Measurements from ENCODE around the gene DYNLRB1. TPM values are rescaled to one million over a fixed set of nuclear protein-coding genes. Genes with fewer than 3 reads are reported as not detected.

The DYNLRB1 gene
- total RNA-seq, 2 experiments from 2014 or later = 101 to 108 TPM

DNA sequence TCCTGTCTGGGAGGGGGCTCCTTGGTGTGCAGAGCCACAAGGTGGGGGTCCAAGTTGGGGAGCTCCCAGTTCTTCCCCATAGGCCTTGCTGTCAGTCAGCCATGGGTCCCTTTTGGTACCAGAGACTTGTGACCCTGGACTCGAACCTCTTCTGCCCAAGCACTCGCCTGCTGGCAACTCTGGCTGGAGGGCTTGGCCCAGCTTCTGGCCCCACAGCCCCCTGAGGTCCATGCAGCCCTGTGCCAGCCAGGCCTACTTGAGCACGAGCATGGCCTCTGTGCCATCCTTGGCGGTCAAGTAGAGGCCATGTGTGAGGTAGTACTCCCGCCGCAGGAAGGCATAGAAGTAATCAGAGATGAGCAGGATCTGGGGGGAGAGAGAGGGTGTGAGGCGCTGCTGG lies 44.4 kb downstream of the DYNLRB1 start:
- ChIA-PET CTCF (interaction anchor here (1.7 kb wide), 1 partner anchor 248 kb away, joined by 5 read pairs; no protein-coding TSS in a partner anchor), POLR2A (no interaction called here)
- peaks cover 16% of the 10 kb centered on the region for H3K4me1 Mint-ChIP-seq (ENCODE audit: low read depth)
- H3K27ac Mint-ChIP-seq = no peak overlapping the region
- H3K27me3 Mint-ChIP-seq = no peaks in the 10 kb centered on the region
- H3K4me3 Mint-ChIP-seq = no peak overlapping the region
- H3K9me3 Mint-ChIP-seq = no peaks in the 10 kb centered on the region
- H3K36me3 Mint-ChIP-seq = peaks cover 1% of the 10 kb centered on the region
- intact Hi-C loops (cut with micrococcal nuclease) = no loop called here
- no peak for DNase-seq

GRCh38 chr20:34561661-34562060 lies 45.4 kb downstream of the DYNLRB1 start:
- Mint-ChIP-seq H3K27me3 (no peaks in the 10 kb centered on the region), H3K4me1 (ENCODE audit: low read depth) (peaks cover 16% of the 10 kb centered on the region), H3K27ac (peak overlapping the region; percentile 0), H3K36me3 (peaks cover 1% of the 10 kb centered on the region), H3K4me3 (no peak overlapping the region), H3K9me3 (no peaks in the 10 kb centered on the region)
- intact Hi-C loops (cut with micrococcal nuclease) = no loop called here
- CTCF ChIA-PET = interaction anchor here (1.1 to 2.1 kb wide), 4 partner anchors 25 to 249 kb away, joined by 3 to 7 read pairs (median 3); no protein-coding TSS in a partner anchor
- POLR2A ChIA-PET = interaction anchor here (0.6 kb wide), 1 partner anchor 190 kb away, joined by 4 read pairs; no protein-coding TSS in a partner anchor
- DNase-seq = no peak

GRCh38 chr20:34562641-34563040 lies 46.4 kb downstream of the DYNLRB1 start:
- H3K4me3 Mint-ChIP-seq = no peak overlapping the region
- no peaks in the 10 kb centered on the region for H3K9me3 Mint-ChIP-seq
- DNase-seq = no peak
- POLR2A ChIA-PET = interaction anchor here (0.6 kb wide), 1 partner anchor 18 kb away, joined by 3 read pairs; no protein-coding TSS in a partner anchor
- CTCF ChIA-PET = interaction anchor here (1.1 to 2.1 kb wide), 5 partner anchors 26 to 207 kb away, joined by 3 to 7 read pairs (median 3); no protein-coding TSS in a partner anchor
- H3K36me3 Mint-ChIP-seq = no peaks in the 10 kb centered on the region
- H3K4me1 Mint-ChIP-seq (ENCODE audit: low read depth) = peaks cover 9% of the 10 kb centered on the region
- no peaks in the 10 kb centered on the region for H3K27me3 Mint-ChIP-seq
- no peak overlapping the region for H3K27ac Mint-ChIP-seq
- intact Hi-C loops (cut with micrococcal nuclease) = no loop called here

GRCh38 chr20:34564833-34565232 lies 48.6 kb downstream of the DYNLRB1 start:
- no peak for DNase-seq
- CTCF ChIA-PET = interaction anchor here (0.6 to 1.6 kb wide), 3 partner anchors 18 to 252 kb away, joined by 3 to 6 read pairs (median 4); no protein-coding TSS in a partner anchor
- no peak overlapping the region for H3K4me3 Mint-ChIP-seq
- intact Hi-C loops (cut with micrococcal nuclease) = no loop called here
- H3K9me3 Mint-ChIP-seq = no peaks in the 10 kb centered on the region
- POLR2A ChIA-PET = no interaction called here
- H3K4me1 Mint-ChIP-seq (ENCODE audit: low read depth) = no peaks in the 10 kb centered on the region
- H3K36me3 Mint-ChIP-seq = no peaks in the 10 kb centered on the region
- H3K27me3 Mint-ChIP-seq = no peaks in the 10 kb centered on the region
- H3K27ac Mint-ChIP-seq = peak overlapping the region; percentile 26

GRCh38 chr20:34566978-34567891 lies 51.0 kb downstream of the DYNLRB1 start:
- no peak for DNase-seq
- Mint-ChIP-seq H3K27me3 (no peaks in the 10 kb centered on the region), H3K27ac (no peak overlapping the region), H3K9me3 (no peaks in the 10 kb centered on the region), H3K4me3 (no peak overlapping the region), H3K36me3 (peaks cover 8% of the 10 kb centered on the region), H3K4me1 (ENCODE audit: low read depth) (peaks cover 11% of the 10 kb centered on the region)
- ChIA-PET CTCF (interaction anchor here (0.8 kb wide), 1 partner anchor 141 kb away, joined by 3 read pairs; no protein-coding TSS in a partner anchor), POLR2A (no interaction called here)
- intact Hi-C loops (cut with micrococcal nuclease) = no loop called here

DNA sequence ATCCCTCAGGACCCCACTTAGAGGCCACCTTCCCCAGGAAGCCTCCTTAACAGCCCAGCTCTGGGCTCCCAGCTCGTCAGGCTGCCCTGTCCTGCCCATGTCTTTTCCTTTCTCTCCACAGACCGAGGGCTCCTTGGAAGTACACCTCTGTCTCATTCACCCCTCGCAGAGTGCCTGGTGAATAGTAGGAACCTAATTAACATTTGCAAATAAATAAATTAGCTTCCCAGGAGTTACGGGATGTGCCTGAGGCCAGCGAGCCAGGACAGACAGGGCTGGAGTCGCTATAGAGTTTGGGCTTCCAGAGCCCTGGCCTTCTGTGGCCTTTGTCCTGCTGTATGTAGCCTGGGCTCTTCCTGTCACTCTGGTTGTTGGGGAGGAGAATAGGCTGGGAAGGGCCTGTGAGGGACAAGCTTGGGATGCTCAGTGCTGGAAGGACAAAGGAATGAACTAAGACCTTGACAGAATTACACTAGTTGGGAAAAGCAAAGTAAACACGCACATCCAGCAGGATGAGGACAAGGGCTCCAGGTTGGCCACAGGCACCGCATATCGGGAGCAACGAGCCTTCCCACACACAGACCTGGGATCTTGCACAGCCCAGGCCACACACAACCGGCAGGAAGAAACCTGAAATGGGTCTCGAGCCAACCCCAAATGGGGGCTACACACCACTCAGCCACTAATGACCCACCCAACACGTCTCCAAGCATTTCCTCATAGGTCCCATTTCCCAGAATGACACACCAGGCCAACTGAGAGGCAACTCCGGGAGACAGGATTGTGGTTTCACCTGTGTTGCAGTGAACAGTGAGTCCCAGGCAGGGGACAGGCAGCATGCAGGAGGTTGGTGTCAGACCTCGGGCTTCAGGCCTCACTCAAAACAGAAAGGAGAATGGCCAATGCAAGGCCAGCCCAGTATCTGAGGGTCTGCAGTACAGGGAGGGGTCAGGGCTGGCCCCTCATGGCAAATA lies 52.0 kb downstream of the DYNLRB1 start:
- Mint-ChIP-seq H3K27me3 (no peaks in the 10 kb centered on the region), H3K27ac (no peak overlapping the region), H3K4me3 (no peak overlapping the region), H3K4me1 (ENCODE audit: low read depth) (peaks cover 11% of the 10 kb centered on the region), H3K9me3 (no peaks in the 10 kb centered on the region), H3K36me3 (peaks cover 8% of the 10 kb centered on the region)
- intact Hi-C loops (cut with micrococcal nuclease) = no loop called here
- POLR2A ChIA-PET = no interaction called here
- DNase-seq = no peak
- CTCF ChIA-PET = interaction anchor here (1.6 kb wide), 1 partner anchor 255 kb away, joined by 4 read pairs; no protein-coding TSS in a partner anchor

DNA sequence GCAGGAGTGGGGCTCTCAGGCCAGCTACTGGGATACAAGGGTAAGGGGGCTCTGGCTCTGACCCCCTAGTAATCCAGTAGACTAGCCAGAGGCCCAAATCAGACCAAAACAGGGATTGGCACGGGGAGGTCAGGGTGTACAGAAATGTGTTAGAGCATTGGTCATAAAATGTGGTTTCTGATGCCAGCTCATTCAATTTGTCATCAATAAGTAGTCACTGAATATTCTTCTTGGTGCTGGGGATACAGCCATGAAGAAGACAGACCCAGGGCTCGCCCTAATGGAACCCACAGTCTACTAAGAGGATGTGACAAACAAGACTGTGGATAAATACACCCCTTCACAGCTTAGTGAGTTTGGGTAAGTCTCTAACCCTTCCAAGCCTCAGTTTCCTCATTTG lies 53.4 kb downstream of the DYNLRB1 start:
- H3K4me1 Mint-ChIP-seq (ENCODE audit: low read depth) = peaks cover 11% of the 10 kb centered on the region
- peaks cover 13% of the 10 kb centered on the region for H3K36me3 Mint-ChIP-seq
- H3K27ac Mint-ChIP-seq = no peak overlapping the region
- no peak overlapping the region for H3K4me3 Mint-ChIP-seq
- POLR2A ChIA-PET = interaction anchor here (0.6 kb wide), 1 partner anchor 170 kb away, joined by 3 read pairs; no protein-coding TSS in a partner anchor
- H3K27me3 Mint-ChIP-seq = no peaks in the 10 kb centered on the region
- no peak for DNase-seq
- intact Hi-C loops (cut with micrococcal nuclease) = no loop called here
- H3K9me3 Mint-ChIP-seq = no peaks in the 10 kb centered on the region
- CTCF ChIA-PET = interaction anchor here (1.3 to 1.6 kb wide), 2 partner anchors 200 to 257 kb away, joined by 3 to 4 read pairs; no protein-coding TSS in a partner anchor

DNA sequence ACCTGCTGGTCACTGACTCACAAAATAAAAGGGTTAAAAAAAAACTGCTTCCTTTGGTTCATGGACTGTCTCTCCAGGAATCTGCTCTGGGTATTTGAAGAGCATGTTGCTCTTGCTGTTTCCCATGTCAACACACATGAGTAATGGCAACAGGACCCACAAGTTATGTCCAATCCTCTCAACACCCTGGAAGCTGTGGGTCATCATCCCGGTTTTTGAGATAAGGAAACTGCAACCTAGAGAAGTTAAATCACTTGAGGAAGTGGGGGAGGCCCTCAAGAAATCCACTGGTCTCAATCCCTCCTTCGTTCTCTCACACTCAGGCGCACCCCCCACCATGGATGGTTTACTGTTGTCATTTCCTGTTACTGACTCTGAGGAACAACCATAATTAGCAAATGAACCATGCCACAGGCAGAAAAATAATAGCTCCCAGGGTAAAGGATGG lies 54.7 kb downstream of the DYNLRB1 start:
- POLR2A ChIA-PET = no interaction called here
- Mint-ChIP-seq H3K4me1 (ENCODE audit: low read depth) (peaks cover 11% of the 10 kb centered on the region), H3K36me3 (peaks cover 16% of the 10 kb centered on the region), H3K9me3 (no peaks in the 10 kb centered on the region), H3K27me3 (no peaks in the 10 kb centered on the region), H3K27ac (peak overlapping the region; percentile 69), H3K4me3 (no peak overlapping the region)
- no peak for DNase-seq
- intact Hi-C loops (cut with micrococcal nuclease) = no loop called here
- CTCF ChIA-PET = interaction anchor here (1.2 to 1.3 kb wide), 2 partner anchors 40 to 199 kb away, joined by 3 read pairs; no protein-coding TSS in a partner anchor

DNA sequence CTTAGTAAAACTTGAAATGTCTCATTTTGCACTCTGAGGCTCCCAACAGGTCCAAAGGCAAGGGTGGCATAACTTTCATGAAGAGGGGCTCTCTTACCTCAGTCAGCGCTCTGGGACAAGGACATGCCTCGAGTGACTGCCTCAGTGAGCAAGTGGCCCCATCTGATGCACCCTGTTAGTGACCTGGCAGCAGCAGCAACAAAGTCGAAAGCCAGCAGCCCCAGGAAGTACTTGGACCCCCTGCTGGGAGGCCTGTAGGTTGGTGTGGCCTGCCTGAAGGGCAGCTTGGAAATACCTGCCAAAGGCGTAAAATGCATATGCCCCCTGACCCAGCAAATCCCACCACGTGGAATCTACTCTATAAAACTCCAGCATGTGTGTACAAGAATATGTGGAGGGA lies 55.5 kb downstream of the DYNLRB1 start:
- POLR2A ChIA-PET = no interaction called here
- DNase-seq = no peak
- Mint-ChIP-seq H3K4me3 (no peak overlapping the region), H3K4me1 (ENCODE audit: low read depth) (peaks cover 11% of the 10 kb centered on the region), H3K27ac (no peak overlapping the region), H3K36me3 (peaks cover 16% of the 10 kb centered on the region), H3K27me3 (no peaks in the 10 kb centered on the region), H3K9me3 (no peaks in the 10 kb centered on the region)
- CTCF ChIA-PET = no interaction called here
- intact Hi-C loops (cut with micrococcal nuclease) = no loop called here

- no peaks in the 10 kb centered on the region for H3K9me3 Mint-ChIP-seq
- no peaks in the 10 kb centered on the region for H3K27me3 Mint-ChIP-seq
- peaks cover 16% of the 10 kb centered on the region for H3K36me3 Mint-ChIP-seq
- intact Hi-C loops (cut with micrococcal nuclease) = no loop called here
- ChIA-PET CTCF (interaction anchor here (1.6 kb wide), 1 partner anchor 35 kb away, joined by 7 read pairs; no protein-coding TSS in a partner anchor), POLR2A (no interaction called here)
- no peak overlapping the region for H3K4me3 Mint-ChIP-seq
- H3K27ac Mint-ChIP-seq = no peak overlapping the region
- DNase-seq = no peak
- peaks cover 11% of the 10 kb centered on the region for H3K4me1 Mint-ChIP-seq (ENCODE audit: low read depth)
These were observed 57.5 kb downstream of the DYNLRB1 start for GRCh38 chr20:34573541-34574300.

GRCh38 chr20:34574426-34574825 lies 58.2 kb downstream of the DYNLRB1 start:
- ChIA-PET POLR2A (no interaction called here), CTCF (interaction anchor here (1.1 to 1.6 kb wide), 2 partner anchors 33 to 36 kb away, joined by 4 to 7 read pairs; no protein-coding TSS in a partner anchor)
- DNase-seq = no peak
- Mint-ChIP-seq H3K9me3 (no peaks in the 10 kb centered on the region), H3K4me3 (no peak overlapping the region), H3K36me3 (peaks cover 16% of the 10 kb centered on the region), H3K27ac (no peak overlapping the region), H3K27me3 (no peaks in the 10 kb centered on the region), H3K4me1 (ENCODE audit: low read depth) (peaks cover 11% of the 10 kb centered on the region)
- intact Hi-C loops (cut with micrococcal nuclease) = no loop called here

Measured in activated CD4-positive, alpha-beta memory T cell treated with anti-CD3 and anti-CD28 coated beads for 36 hours (primary cell).